SK-N-SH treated with all-trans-retinoic acid at 6 μM for 48 hours (cell line): Measurements from ENCODE around the gene PARD3.
A peak's percentile ranks its signal among the peaks of the same experiment; 100 is the strongest.
"Not testable (repeated sequence)": the region's sequence is repeated elsewhere in the genome, so short reads cannot be mapped to it uniquely, and the experiment has no call there.

Experiments
- ATAC-seq: fragments of 200-7000 bp; cut with Tn5 transposase; 3 replicates; pipeline ENCODE4 v1.9.1; 2020; ENCODE audit warnings: mild to moderate bottlenecking, moderate library complexity
- ARNTL ChIP-seq: fragments of 450-650 bp; formaldehyde crosslinking; IDR thresholded peaks from 2 replicates; pipeline ENCODE4 v1.5.0; 2020; ENCODE audit warnings: low read depth, mild to moderate bottlenecking, moderate library complexity, borderline replicate concordance
- BACH2 ChIP-seq: fragments of 250-450 bp; sonication (Bioruptor Pico); IDR thresholded peaks from 2 replicates; pipeline ENCODE4 v1.9.0; 2021; ENCODE audit warnings: mild to moderate bottlenecking, borderline replicate concordance
- CSDC2 ChIP-seq: fragments of 250-450 bp; sonication (Bioruptor Pico); IDR thresholded peaks from 2 replicates; pipeline ENCODE4 v1.5.0; 2020; ENCODE audit warnings: mild to moderate bottlenecking, moderate library complexity
- ESRRG ChIP-seq: fragments of 250-450 bp; sonication (Bioruptor Pico); IDR thresholded peaks from 2 replicates; pipeline ENCODE4 v1.6.1; 2021; ENCODE audit warnings: mild to moderate bottlenecking
- GLIS3 ChIP-seq: fragments of 250-450 bp; sonication (Bioruptor Pico); IDR thresholded peaks from 2 replicates; pipeline ENCODE4 v1.5.0; 2020; ENCODE audit warnings: mild to moderate bottlenecking, moderate library complexity
- ISL1 ChIP-seq: fragments of 250-450 bp; sonication (Bioruptor Pico); IDR thresholded peaks from 2 replicates; pipeline ENCODE4 v2.1.2; 2022; ENCODE audit warnings: mild to moderate bottlenecking, moderate library complexity
- OSR1 ChIP-seq: fragments of 250-450 bp; sonication (Bioruptor Pico); IDR thresholded peaks from 2 replicates; pipeline ENCODE4 v1.8.0; 2022; ENCODE audit warnings: moderate library complexity, mild to moderate bottlenecking, inconsistent platforms
- PATZ1 ChIP-seq: fragments of 250-450 bp; sonication (Bioruptor Pico); IDR thresholded peaks from 2 replicates; pipeline ENCODE4 v1.8.0; 2020; ENCODE audit warnings: mild to moderate bottlenecking, moderate library complexity, borderline replicate concordance
- PPARA ChIP-seq: fragments of 250-450 bp; sonication (Bioruptor Pico); IDR thresholded peaks from 2 replicates; pipeline ENCODE4 v1.5.0; 2020; ENCODE audit warnings: mild to moderate bottlenecking, borderline replicate concordance
- RARB ChIP-seq: fragments of 250-450 bp; sonication (Bioruptor Pico); IDR thresholded peaks from 2 replicates; pipeline ENCODE4 v1.8.0; 2021; ENCODE audit warnings: mild to moderate bottlenecking, moderate library complexity
- SNAI2 ChIP-seq: fragments of 250-450 bp; sonication (Bioruptor Pico); IDR thresholded peaks from 2 replicates; pipeline ENCODE4 v1.5.0; 2020; ENCODE audit warnings: mild to moderate bottlenecking, moderate library complexity
- TCF4 ChIP-seq: fragments of 250-450 bp; sonication (Bioruptor Pico); IDR thresholded peaks from 2 replicates; pipeline ENCODE4 v1.8.0; 2021; ENCODE audit warnings: mild to moderate bottlenecking, moderate library complexity, borderline replicate concordance
- TOX ChIP-seq: fragments of 250-450 bp; sonication (Bioruptor Pico); IDR thresholded peaks from 2 replicates; pipeline ENCODE4 v1.8.0; 2021; ENCODE audit warnings: mild to moderate bottlenecking, moderate library complexity, borderline replicate concordance
- ZC3H10 ChIP-seq: fragments of 250-450 bp; sonication (Bioruptor Pico); IDR thresholded peaks from 2 replicates; pipeline ENCODE4 v1.5.1; 2021; ENCODE audit warnings: mild to moderate bottlenecking, moderate library complexity
- ZFP3 ChIP-seq: fragments of 250-450 bp; sonication (Bioruptor Pico); IDR thresholded peaks from 2 replicates; pipeline ENCODE4 v1.5.0; 2020; ENCODE audit warnings: mild to moderate bottlenecking, moderate library complexity
- ZFP30 ChIP-seq: fragments of 450-650 bp; formaldehyde crosslinking; IDR thresholded peaks from 2 replicates; pipeline ENCODE4 v1.5.0; 2022; ENCODE audit warnings: mild to moderate bottlenecking, moderate library complexity
- ZNF565 ChIP-seq: fragments of 450-650 bp; formaldehyde crosslinking; conservative IDR thresholded peaks from 2 replicates; pipeline ENCODE4 v1.5.0; 2020; ENCODE audit warnings: low read depth, mild to moderate bottlenecking, moderate library complexity
- ZNF70 ChIP-seq: fragments of 450-650 bp; formaldehyde crosslinking; IDR thresholded peaks from 2 replicates; pipeline ENCODE4 v1.5.0; 2020; ENCODE audit warnings: mild to moderate bottlenecking, moderate library complexity
- ZNF8 ChIP-seq: fragments of 450-650 bp; formaldehyde crosslinking; IDR thresholded peaks from 2 replicates; pipeline ENCODE4 v1.5.0; 2020; ENCODE audit warnings: mild to moderate bottlenecking, moderate library complexity
- TF ChIP-seq, protein P1 (sequence below): fragments of 250-450 bp; sonication (Bioruptor Pico); IDR thresholded peaks from 2 replicates; pipeline ENCODE4 v1.5.1; 2020; ENCODE audit warnings: low read depth, mild to moderate bottlenecking, moderate library complexity
- TF ChIP-seq, protein P2 (sequence below): fragments of 250-450 bp; sonication (Bioruptor Pico); IDR thresholded peaks from 2 replicates; pipeline ENCODE4 v1.5.1; 2021; ENCODE audit warnings: mild to moderate bottlenecking, moderate library complexity
- TF ChIP-seq, protein P3 (sequence below): fragments of 250-450 bp; sonication (Bioruptor Pico); IDR thresholded peaks from 2 replicates; pipeline ENCODE4 v1.5.0; 2020; ENCODE audit warnings: mild to moderate bottlenecking, moderate library complexity

The PARD3 gene

GRCh38 chr10:34709637-34710390 lies 105.3 kb downstream of the PARD3 start:
- ATAC-seq: no peak
- no peak for TF ChIP-seq PPARA (CRISPR knock-in tag)
- no peak for TF ChIP-seq RARB (CRISPR knock-in tag)
- no peak for TF ChIP-seq ZNF8 (CRISPR knock-in tag)
- no peak for TF ChIP-seq TCF4 (CRISPR knock-in tag)
- TF ChIP-seq BACH2 (CRISPR knock-in tag): no peak
- TF ChIP-seq ISL1 (CRISPR knock-in tag): no peak
- no peak for TF ChIP-seq ZFP30 (CRISPR knock-in tag)
- no peak for TF ChIP-seq ZNF565 (CRISPR knock-in tag)
- no peak for TF ChIP-seq ZFP3 (CRISPR knock-in tag)
- TF ChIP-seq, protein P1, sequence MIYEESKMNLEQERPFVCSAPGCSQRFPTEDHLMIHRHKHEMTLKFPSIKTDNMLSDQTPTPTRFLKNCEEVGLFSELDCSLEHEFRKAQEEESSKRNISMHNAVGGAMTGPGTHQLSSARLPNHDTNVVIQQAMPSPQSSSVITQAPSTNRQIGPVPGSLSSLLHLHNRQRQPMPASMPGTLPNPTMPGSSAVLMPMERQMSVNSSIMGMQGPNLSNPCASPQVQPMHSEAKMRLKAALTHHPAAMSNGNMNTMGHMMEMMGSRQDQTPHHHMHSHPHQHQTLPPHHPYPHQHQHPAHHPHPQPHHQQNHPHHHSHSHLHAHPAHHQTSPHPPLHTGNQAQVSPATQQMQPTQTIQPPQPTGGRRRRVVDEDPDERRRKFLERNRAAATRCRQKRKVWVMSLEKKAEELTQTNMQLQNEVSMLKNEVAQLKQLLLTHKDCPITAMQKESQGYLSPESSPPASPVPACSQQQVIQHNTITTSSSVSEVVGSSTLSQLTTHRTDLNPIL (CRISPR knock-in tag): no peak
- TF ChIP-seq, protein P2, sequence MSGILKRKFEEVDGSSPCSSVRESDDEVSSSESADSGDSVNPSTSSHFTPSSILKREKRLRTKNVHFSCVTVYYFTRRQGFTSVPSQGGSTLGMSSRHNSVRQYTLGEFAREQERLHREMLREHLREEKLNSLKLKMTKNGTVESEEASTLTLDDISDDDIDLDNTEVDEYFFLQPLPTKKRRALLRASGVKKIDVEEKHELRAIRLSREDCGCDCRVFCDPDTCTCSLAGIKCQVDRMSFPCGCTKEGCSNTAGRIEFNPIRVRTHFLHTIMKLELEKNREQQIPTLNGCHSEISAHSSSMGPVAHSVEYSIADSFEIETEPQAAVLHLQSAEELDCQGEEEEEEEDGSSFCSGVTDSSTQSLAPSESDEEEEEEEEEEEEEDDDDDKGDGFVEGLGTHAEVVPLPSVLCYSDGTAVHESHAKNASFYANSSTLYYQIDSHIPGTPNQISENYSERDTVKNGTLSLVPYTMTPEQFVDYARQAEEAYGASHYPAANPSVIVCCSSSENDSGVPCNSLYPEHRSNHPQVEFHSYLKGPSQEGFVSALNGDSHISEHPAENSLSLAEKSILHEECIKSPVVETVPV: no peak
- TF ChIP-seq ZNF70 (CRISPR knock-in tag): no peak
- no peak for TF ChIP-seq GLIS3
- no peak for TF ChIP-seq CSDC2 (CRISPR knock-in tag)
- no peak for TF ChIP-seq SNAI2 (CRISPR knock-in tag)
- TF ChIP-seq ARNTL (CRISPR knock-in tag): no peak
- no peak for TF ChIP-seq PATZ1 (CRISPR knock-in tag)
- TF ChIP-seq, all 23 proteins: peak for 0

GRCh38 chr10:34707656-34708055 lies 107.4 kb downstream of the PARD3 start:
- TF ChIP-seq ESRRG (CRISPR knock-in tag) (no peak), OSR1 (no peak), PPARA (CRISPR knock-in tag) (no peak), CSDC2 (CRISPR knock-in tag) (no peak), PATZ1 (CRISPR knock-in tag) (no peak), ZNF70 (CRISPR knock-in tag) (no peak), TOX (no peak), ZNF565 (CRISPR knock-in tag) (no peak), GLIS3 (no peak), ZC3H10 (no peak), SNAI2 (CRISPR knock-in tag) (no peak), ISL1 (CRISPR knock-in tag) (no peak), ZNF8 (CRISPR knock-in tag) (no peak)
- TF ChIP-seq, protein P2: no peak
- TF ChIP-seq, protein P1 (CRISPR knock-in tag): no peak
- TF ChIP-seq, protein P3, sequence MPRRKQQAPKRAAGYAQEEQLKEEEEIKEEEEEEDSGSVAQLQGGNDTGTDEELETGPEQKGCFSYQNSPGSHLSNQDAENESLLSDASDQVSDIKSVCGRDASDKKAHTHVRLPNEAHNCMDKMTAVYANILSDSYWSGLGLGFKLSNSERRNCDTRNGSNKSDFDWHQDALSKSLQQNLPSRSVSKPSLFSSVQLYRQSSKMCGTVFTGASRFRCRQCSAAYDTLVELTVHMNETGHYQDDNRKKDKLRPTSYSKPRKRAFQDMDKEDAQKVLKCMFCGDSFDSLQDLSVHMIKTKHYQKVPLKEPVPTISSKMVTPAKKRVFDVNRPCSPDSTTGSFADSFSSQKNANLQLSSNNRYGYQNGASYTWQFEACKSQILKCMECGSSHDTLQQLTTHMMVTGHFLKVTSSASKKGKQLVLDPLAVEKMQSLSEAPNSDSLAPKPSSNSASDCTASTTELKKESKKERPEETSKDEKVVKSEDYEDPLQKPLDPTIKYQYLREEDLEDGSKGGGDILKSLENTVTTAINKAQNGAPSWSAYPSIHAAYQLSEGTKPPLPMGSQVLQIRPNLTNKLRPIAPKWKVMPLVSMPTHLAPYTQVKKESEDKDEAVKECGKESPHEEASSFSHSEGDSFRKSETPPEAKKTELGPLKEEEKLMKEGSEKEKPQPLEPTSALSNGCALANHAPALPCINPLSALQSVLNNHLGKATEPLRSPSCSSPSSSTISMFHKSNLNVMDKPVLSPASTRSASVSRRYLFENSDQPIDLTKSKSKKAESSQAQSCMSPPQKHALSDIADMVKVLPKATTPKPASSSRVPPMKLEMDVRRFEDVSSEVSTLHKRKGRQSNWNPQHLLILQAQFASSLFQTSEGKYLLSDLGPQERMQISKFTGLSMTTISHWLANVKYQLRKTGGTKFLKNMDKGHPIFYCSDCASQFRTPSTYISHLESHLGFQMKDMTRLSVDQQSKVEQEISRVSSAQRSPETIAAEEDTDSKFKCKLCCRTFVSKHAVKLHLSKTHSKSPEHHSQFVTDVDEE (CRISPR knock-in tag): no peak
- peak; percentile 38; the same call in 1 of the 3 replicates for ATAC-seq

DNA sequence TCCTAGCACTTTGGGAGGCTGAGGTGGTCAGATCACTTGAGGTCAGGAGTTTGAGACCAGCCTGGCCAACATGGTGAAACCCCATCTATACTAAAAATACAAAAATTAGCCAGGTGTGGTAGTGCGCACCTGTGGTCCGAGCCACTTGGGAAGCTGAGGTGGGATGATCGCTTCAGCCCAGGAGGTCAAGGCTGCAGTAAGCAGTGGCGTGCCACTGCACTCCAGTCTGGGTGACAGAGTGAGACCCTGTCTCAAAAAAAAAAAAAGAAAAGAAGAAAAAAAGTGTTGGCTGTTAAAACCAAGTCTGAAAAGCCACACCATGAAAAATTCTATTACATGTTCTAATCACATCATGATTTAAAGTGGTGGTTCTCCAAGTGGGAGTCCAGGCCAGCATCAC lies 108.1 kb downstream of the PARD3 start:
- ATAC-seq: not testable (repeated sequence)
